ENCODE data around the gene MEX3C. TPM values are rescaled to one million over a fixed set of nuclear protein-coding genes. Genes with fewer than 3 reads are reported as not detected.
A peak's percentile ranks its signal among the peaks of the same experiment; 100 is the strongest.

Gene MEX3C
- 88.9 to 94.2 TPM (median 92.5 TPM) in 3 replicates for total RNA-seq

GRCh38 chr18:51197661-51198424, at the start of gene MEX3C:
Gene MEX3C (minus strand): TSS chr18:51197681. CDS start chr18:51197320, 361 bp downstream.
- Mint-ChIP-seq H3K27ac (peak within 1 kb of the TSS; percentile 99), H3K36me3 (no peaks in the 10 kb centered on the region)
- TF ChIP-seq, protein P1, sequence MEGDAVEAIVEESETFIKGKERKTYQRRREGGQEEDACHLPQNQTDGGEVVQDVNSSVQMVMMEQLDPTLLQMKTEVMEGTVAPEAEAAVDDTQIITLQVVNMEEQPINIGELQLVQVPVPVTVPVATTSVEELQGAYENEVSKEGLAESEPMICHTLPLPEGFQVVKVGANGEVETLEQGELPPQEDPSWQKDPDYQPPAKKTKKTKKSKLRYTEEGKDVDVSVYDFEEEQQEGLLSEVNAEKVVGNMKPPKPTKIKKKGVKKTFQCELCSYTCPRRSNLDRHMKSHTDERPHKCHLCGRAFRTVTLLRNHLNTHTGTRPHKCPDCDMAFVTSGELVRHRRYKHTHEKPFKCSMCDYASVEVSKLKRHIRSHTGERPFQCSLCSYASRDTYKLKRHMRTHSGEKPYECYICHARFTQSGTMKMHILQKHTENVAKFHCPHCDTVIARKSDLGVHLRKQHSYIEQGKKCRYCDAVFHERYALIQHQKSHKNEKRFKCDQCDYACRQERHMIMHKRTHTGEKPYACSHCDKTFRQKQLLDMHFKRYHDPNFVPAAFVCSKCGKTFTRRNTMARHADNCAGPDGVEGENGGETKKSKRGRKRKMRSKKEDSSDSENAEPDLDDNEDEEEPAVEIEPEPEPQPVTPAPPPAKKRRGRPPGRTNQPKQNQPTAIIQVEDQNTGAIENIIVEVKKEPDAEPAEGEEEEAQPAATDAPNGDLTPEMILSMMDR (IDR thresholded peaks at IDR 0.05; ENCODE audit: unreplicated experiment) = no peak

DNA sequence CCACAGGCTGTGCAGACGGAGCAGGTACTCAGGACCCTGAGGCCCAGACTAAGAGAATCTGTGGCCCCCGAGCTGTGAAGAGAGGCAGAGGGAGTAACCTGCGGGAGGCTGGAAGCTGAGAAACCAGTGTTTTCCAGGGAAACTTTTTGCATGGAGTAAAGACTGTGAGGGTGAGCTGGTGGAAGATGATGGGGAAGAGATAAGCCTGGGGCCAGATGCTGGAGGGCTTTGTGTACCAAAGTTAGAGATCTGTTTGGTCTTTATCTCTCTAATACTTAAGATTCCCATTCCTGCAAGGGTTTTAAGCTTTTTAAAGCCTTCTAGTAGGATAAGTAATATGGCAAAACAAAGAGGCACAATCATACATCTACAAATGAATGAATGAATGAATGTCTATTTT, 43.7 kb upstream of the MEX3C start:
- no peak overlapping the region for H3K27ac Mint-ChIP-seq
- no peaks in the 10 kb centered on the region for H3K36me3 Mint-ChIP-seq
- peaks cover 2% of the 10 kb centered on the region for H3K4me1 Mint-ChIP-seq
- TF ChIP-seq, protein P1 (IDR thresholded peaks at IDR 0.05; ENCODE audit: unreplicated experiment) = no peak
- DNase-seq (ENCODE audit: low spot score in 2 of 2, unreplicated experiment in 2 of 2) = no peak
- H3K4me3 Mint-ChIP-seq = no peak overlapping the region
- H3K27me3 Mint-ChIP-seq (ENCODE audit: low read depth) = no peaks in the 10 kb centered on the region
- H3K9me3 Mint-ChIP-seq = peaks cover 4% of the 10 kb centered on the region

More at GRCh38 chr18:51197661-51198424, at the start of gene MEX3C:
- peaks cover 19% of the 10 kb centered on the region for H3K4me1 Mint-ChIP-seq
- H3K4me3 Mint-ChIP-seq = peak within 1 kb of the TSS; percentile 98
- H3K27me3 Mint-ChIP-seq (ENCODE audit: low read depth) = no peaks in the 10 kb centered on the region
- H3K9me3 Mint-ChIP-seq = no peaks in the 10 kb centered on the region
- DNase-seq (ENCODE audit: low spot score in 2 of 2, unreplicated experiment in 2 of 2) = peak; percentile 99 to 100

- H3K27ac Mint-ChIP-seq = no peak overlapping the region
- H3K27me3 Mint-ChIP-seq (ENCODE audit: low read depth) = no peaks in the 10 kb centered on the region
- TF ChIP-seq, protein P1 (IDR thresholded peaks at IDR 0.05; ENCODE audit: unreplicated experiment) = no peak
- no peaks in the 10 kb centered on the region for H3K36me3 Mint-ChIP-seq
- peaks cover 11% of the 10 kb centered on the region for H3K4me1 Mint-ChIP-seq
- no peak for DNase-seq (ENCODE audit: low spot score in 2 of 2, unreplicated experiment in 2 of 2)
- no peak overlapping the region for H3K4me3 Mint-ChIP-seq
- peaks cover 4% of the 10 kb centered on the region for H3K9me3 Mint-ChIP-seq
These were observed 38.7 kb upstream of the MEX3C start for GRCh38 chr18:51236225-51236624.

- H3K27me3 Mint-ChIP-seq (ENCODE audit: low read depth) = no peaks in the 10 kb centered on the region
- H3K27ac Mint-ChIP-seq = no peak overlapping the region
- no peak overlapping the region for H3K4me3 Mint-ChIP-seq
- H3K9me3 Mint-ChIP-seq = peaks cover 4% of the 10 kb centered on the region
- DNase-seq (ENCODE audit: low spot score in 2 of 2, unreplicated experiment in 2 of 2) = no peak
- H3K4me1 Mint-ChIP-seq = peaks cover 11% of the 10 kb centered on the region
- TF ChIP-seq, protein P1 (IDR thresholded peaks at IDR 0.05; ENCODE audit: unreplicated experiment) = no peak
- no peaks in the 10 kb centered on the region for H3K36me3 Mint-ChIP-seq
These were observed 37.7 kb upstream of the MEX3C start for GRCh38 chr18:51235009-51235789.

- Mint-ChIP-seq H3K36me3 (no peaks in the 10 kb centered on the region), H3K9me3 (peaks cover 4% of the 10 kb centered on the region), H3K27ac (no peak overlapping the region), H3K4me3 (no peak overlapping the region), H3K4me1 (peaks cover 11% of the 10 kb centered on the region), H3K27me3 (ENCODE audit: low read depth) (no peaks in the 10 kb centered on the region)
- no peak for DNase-seq (ENCODE audit: low spot score in 2 of 2, unreplicated experiment in 2 of 2)
- TF ChIP-seq, protein P1 (IDR thresholded peaks at IDR 0.05; ENCODE audit: unreplicated experiment) = no peak
These were observed 36.9 kb upstream of the MEX3C start for GRCh38 chr18:51234117-51235008.
